Measurements from ENCODE around the gene RBM4.

- TF ChIP-seq EZH2phosphoT487 (IDR thresholded peaks at IDR 0.05; ENCODE audit: borderline replicate concordance), result no peak
- TF ChIP-seq CTCF (conservative IDR thresholded peaks at IDR 0.05; ENCODE audit: low read length), result no peak
Observed at GRCh38 chr11:66631883-66632282, 6.6 kb upstream of the RBM4 start.

Measured in Loucy (cell line).